Endothelial cell of umbilical vein (primary cell): ENCODE measurements around the gene DPYD. TPM values are rescaled to one million over a fixed set of nuclear protein-coding genes. Genes with fewer than 3 reads are reported as not detected.

Experiments used
- BruUV-seq: library from RNA; stranded (reverse); fragments of 400-500 nt; replicated peaks from 2 replicates; lab custom pipeline; 2021; lab: Mats Ljungman, UMichigan
- CTCF ChIA-PET: fragments of 300-600, 350-600 bp; sonication (Branson Sonifier 250); formaldehyde crosslinking; loops from one replicate; lab custom pipeline; 2021; ENCODE audit warnings: antibody characterized with exemption, inconsistent platforms; lab: Charles Lee
- POLR2A ChIA-PET: fragments of 300-600, 350-600 bp; sonication (Branson Sonifier 250); formaldehyde crosslinking; loops from one replicate; lab custom pipeline; 2021; ENCODE audit warnings: antibody characterized with exemption, inconsistent platforms; lab: Charles Lee
- DNase-seq: peaks from one replicate; pipeline ENCODE4 v3.0.0-alpha.2; 2011; ENCODE audit warnings: low read depth, low spot score
- FAIRE-seq: peaks from 2 replicates; lab custom pipeline; 2011; peaks lifted over from hg19 to GRCh38; lab: Jason Lieb, UNC
- H2AFZ ChIP-seq: 2 replicates; pipeline ENCODE4 v1.6.0; 2012; ENCODE audit warnings: low read depth, low read length, control low read depth, inconsistent platforms
- H3K27ac ChIP-seq: 2 replicates; pipeline ENCODE4 v1.5.1; 2011; ENCODE audit warnings: low read depth, mild to moderate bottlenecking, control low read depth, low read length, moderate library complexity; ENCODE audit not compliant: insufficient read depth
- H3K27me3 ChIP-seq, 2 experiments: 2 replicates each; pipeline versions ENCODE4 v1.6.0 to v1.6.1; 2011; ENCODE audit warnings: low read length in 2 of 2, mixed read lengths in 1 of 2; ENCODE audit not compliant: control insufficient read depth in 2 of 2, insufficient read depth in 2 of 2
- H3K36me3 ChIP-seq, 2 experiments: 2 replicates in 1 of 2; 3 replicates in 1 of 2; pipeline ENCODE4 v1.5.1; 2011; ENCODE audit warnings: low read length in 2 of 2, mild to moderate bottlenecking in 1 of 2, moderate library complexity in 1 of 2; ENCODE audit not compliant: control insufficient read depth in 2 of 2, insufficient read depth in 2 of 2; ENCODE audit errors: extremely low read depth in 1 of 2
- H3K4me1 ChIP-seq: 3 replicates; pipeline ENCODE4 v1.5.1; 2011; ENCODE audit warnings: mild to moderate bottlenecking, low read length; ENCODE audit not compliant: control insufficient read depth, insufficient read depth; ENCODE audit errors: extremely low read depth
- H3K4me2 ChIP-seq: 2 replicates; pipeline ENCODE4 v1.6.1; 2011; ENCODE audit warnings: low read length, control low read depth, mixed read lengths; ENCODE audit not compliant: insufficient read depth
- H3K4me3 ChIP-seq, 3 experiments: fragments of 200-600 bp in 1 of 3; sonication (generic), shearing (Covaris generic) in 1 of 3; replicated peaks in 1 of 3; 2 replicates each; pipeline ENCODE4 v1.5.1; 2011 to 2016; ENCODE audit warnings: control low read depth in 3 of 3, low read length in 3 of 3, mild to moderate bottlenecking in 2 of 3, inconsistent platforms in 1 of 3, low read depth in 1 of 3, moderate library complexity in 1 of 3; ENCODE audit not compliant: insufficient read depth in 1 of 3
- H3K79me2 ChIP-seq: 2 replicates; pipeline ENCODE4 v1.6.0; 2012; ENCODE audit warnings: low read length, inconsistent platforms; ENCODE audit not compliant: control insufficient read depth, insufficient read depth
- H3K9ac ChIP-seq: replicated peaks from 2 replicates; pipeline ENCODE3; 2011; ENCODE audit warnings: low read length, control low read depth; ENCODE audit not compliant: insufficient read depth; ENCODE audit errors: extremely low read depth
- H3K9me1 ChIP-seq: replicated peaks from 3 replicates; pipeline ENCODE4 v1.6.0; 2011; ENCODE audit warnings: mild to moderate bottlenecking, low read length; ENCODE audit not compliant: control insufficient read depth, insufficient read depth; ENCODE audit errors: extremely low read depth
- H3K9me3 ChIP-seq: replicated peaks from 2 replicates; pipeline ENCODE4 v1.5.1; 2012; ENCODE audit warnings: low read length, inconsistent platforms; ENCODE audit not compliant: control insufficient read depth, insufficient read depth
- H4K20me1 ChIP-seq: replicated peaks from 2 replicates; pipeline ENCODE3; 2011; ENCODE audit warnings: mild to moderate bottlenecking, low read length; ENCODE audit not compliant: control insufficient read depth, insufficient read depth; ENCODE audit errors: extremely low read depth
- GATA2 ChIP-seq: IDR thresholded peaks from 2 replicates; pipeline ENCODE4 v1.7.0; 2011; ENCODE audit warnings: low read depth, mild to moderate bottlenecking, moderate library complexity, mixed read lengths, low read length; ENCODE audit not compliant: insufficient read length, insufficient read depth
- JUN ChIP-seq: IDR thresholded peaks from 2 replicates; pipeline ENCODE4 v1.6.1; 2011; ENCODE audit warnings: borderline replicate concordance, low read depth; ENCODE audit not compliant: insufficient read length, insufficient read depth
- MAX ChIP-seq: IDR thresholded peaks from 2 replicates; pipeline ENCODE4 v1.6.1; 2011; ENCODE audit not compliant: insufficient read depth, insufficient read length
- MYC ChIP-seq: IDR thresholded peaks from one replicate; pipeline ENCODE4 v1.6.1; 2011; ENCODE audit warnings: mild to moderate bottlenecking, low read depth, low read length
- POLR2A ChIP-seq: IDR thresholded peaks from 2 replicates; pipeline ENCODE4 v1.6.1; 2012; ENCODE audit warnings: low read depth, mild to moderate bottlenecking, control low read depth, low read length
- POLR2AphosphoS5 ChIP-seq: IDR thresholded peaks from 2 replicates; pipeline ENCODE4 v1.6.1; 2012; ENCODE audit warnings: low read depth, mild to moderate bottlenecking, control low read depth, low read length, moderate library complexity; ENCODE audit not compliant: insufficient read depth
- dilution Hi-C: fragments of 300-500 bp; cut with MboI; formaldehyde crosslinking; loops from one replicate; pipeline ENCODE4 v1.15.0; 2019; ENCODE audit warnings: low sequenced_read_pairs; ENCODE audit not compliant: extremely low pct_ligation_motif_present
- intact Hi-C: fragments of 100-400 bp; cut with micrococcal nuclease; formaldehyde crosslinking; loops from one replicate; pipeline ENCODE4 v1.10.0; 2022
- polyA plus RNA-seq, 4 experiments: library from polyadenylated mRNA; depleted of rRNA in 3 of 4; stranded (reverse) in 3 of 4; unstranded in 1 of 4; fragments of >200 nt; gene quantifications; 2 replicates each; pipeline versions ENCODE4 v1.2.1 to v1.2.3, GENCODE V29; 2011 to 2012; ENCODE audit warnings: missing spikeins in 1 of 4
- total RNA-seq: library from RNA; stranded (reverse); gene quantifications from 2 replicates; pipeline ENCODE4 v1.2.3, GENCODE V29; 2021

DPYD gene
- total and polyA plus RNA-seq, 2 donors (not counting 3 experiments of a cell fraction or from before 2014, with no cell fraction given): 4.6 to 15.1 TPM

DNA sequence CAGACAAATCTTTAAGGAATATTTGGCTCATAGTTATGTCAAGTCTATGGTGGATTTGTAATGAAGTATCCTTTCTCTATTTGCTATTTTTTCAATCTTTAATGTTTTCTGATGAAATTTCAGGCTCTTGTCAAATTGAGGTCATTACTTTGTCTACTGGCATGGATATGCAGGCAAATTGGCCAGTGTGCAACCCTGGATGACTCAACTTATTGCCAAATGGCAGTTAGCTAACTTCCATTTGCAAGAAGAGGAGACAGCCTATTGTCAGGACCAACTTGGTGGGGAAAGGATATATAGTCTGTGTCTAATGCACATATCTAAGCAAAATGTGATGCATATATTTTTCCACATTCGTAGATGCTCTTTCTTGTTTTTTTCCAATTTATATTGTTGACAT lies 668.8 kb downstream of the DPYD start:
- intact Hi-C loops: no loop called here
- no TSS peak for BruUV-seq
- no peak overlapping the region for H2AFZ ChIP-seq
- ChIA-PET CTCF (interaction anchor here (1.0 to 3.6 kb wide), 2 partner anchors 8 to 11 kb away, joined by 3 to 18 read pairs; no protein-coding TSS in a partner anchor), POLR2A (no interaction called here)
- H3K4me2 ChIP-seq: no peak overlapping the region
- no peaks in the 10 kb centered on the region for H4K20me1 ChIP-seq
- H3K79me2 ChIP-seq: no peaks in the 10 kb centered on the region
- H3K36me3 ChIP-seq: no peaks in the 10 kb centered on the region
- TF ChIP-seq GATA2 (no peak), POLR2AphosphoS5 (no peak), MAX (no peak), JUN (no peak)
- DNase-seq (no peak), FAIRE-seq (no peak)
- H3K27me3 ChIP-seq: no peaks in the 10 kb centered on the region
- H3K27ac ChIP-seq: no peak overlapping the region
- H3K4me3 ChIP-seq: no peak overlapping the region
- H3K9me3 ChIP-seq: no peaks in the 10 kb centered on the region
- no peaks in the 10 kb centered on the region for H3K9me1 ChIP-seq
- no peaks in the 10 kb centered on the region for H3K4me1 ChIP-seq
- H3K9ac ChIP-seq: no peak overlapping the region
- dilution Hi-C loops: no loop called here

- Histone ChIP-seq H3K4me3 (no peak overlapping the region), H3K9me3 (no peaks in the 10 kb centered on the region), H3K79me2 (no peaks in the 10 kb centered on the region), H3K36me3 (no peaks in the 10 kb centered on the region), H3K4me2 (no peak overlapping the region), H3K4me1 (no peaks in the 10 kb centered on the region), H2AFZ (no peak overlapping the region), H4K20me1 (no peaks in the 10 kb centered on the region), H3K9ac (no peak overlapping the region), H3K27ac (no peak overlapping the region), H3K9me1 (no peaks in the 10 kb centered on the region), H3K27me3 (no peaks in the 10 kb centered on the region)
- no peak for TF ChIP-seq MYC
- TF ChIP-seq GATA2: no peak
- TF ChIP-seq POLR2A: no peak
- dilution Hi-C loops: no loop called here
- FAIRE-seq: no peak
- ChIA-PET CTCF (interaction anchor here (0.9 kb wide), 1 partner anchor 10 kb away, joined by 4 read pairs; no protein-coding TSS in a partner anchor), POLR2A (no interaction called here)
- no peak for DNase-seq
- intact Hi-C loops: loop anchor here (10.0 kb wide), 1 partner anchor 1218 kb away; no protein-coding TSS in a partner anchor
- BruUV-seq: no TSS peak
Observed at GRCh38 chr1:97247196-97247595, 673.6 kb downstream of the DPYD start.
